H1 (cell line): ENCODE measurements around the gene RAB35. TPM values are rescaled to one million over a fixed set of nuclear protein-coding genes. Genes with fewer than 3 reads are reported as not detected.

Experiments used
- CTCF ChIA-PET: fragments of 300-600 bp; sonication (Branson Sonifier 250); formaldehyde crosslinking; loops from one replicate; lab custom pipeline; 2021; ENCODE audit not compliant: partially characterized antibody; lab: Charles Lee
- POLR2A ChIA-PET: fragments of 300-600 bp; sonication (Branson Sonifier 250); formaldehyde crosslinking; loops from one replicate; lab custom pipeline; 2021; ENCODE audit warnings: inconsistent platforms; ENCODE audit not compliant: partially characterized antibody; lab: Charles Lee
- DNase-seq, 2 experiments: peaks; one replicate each; pipeline versions ENCODE4 v3.0.0 to v3.0.0-alpha.2; 2010 to 2022; ENCODE audit warnings: low spot score in 2 of 2, low read depth in 1 of 2, mixed read lengths in 1 of 2
- FAIRE-seq: peaks from 2 replicates; lab custom pipeline; 2011; peaks lifted over from hg19 to GRCh38; lab: Jason Lieb, UNC
- H2AFZ ChIP-seq: 2 replicates; pipeline ENCODE4 v1.8.1; 2012; ENCODE audit warnings: low read length, inconsistent platforms
- H2AK5ac ChIP-seq: 2 replicates; pipeline ENCODE4 v1.6.1; 2013; ENCODE audit warnings: low read depth, low read length
- H2BK120ac ChIP-seq: replicated peaks from 2 replicates; pipeline ENCODE3; 2013; ENCODE audit warnings: low read depth, low read length, inconsistent platforms
- H2BK12ac ChIP-seq: 2 replicates; pipeline ENCODE4 v1.6.1; 2013; ENCODE audit warnings: low read depth, low read length
- H2BK15ac ChIP-seq: 2 replicates; pipeline ENCODE4 v1.6.1; 2013; ENCODE audit warnings: low read length
- H2BK20ac ChIP-seq: 2 replicates; pipeline ENCODE4 v1.6.1; 2013; ENCODE audit warnings: low read length
- H2BK5ac ChIP-seq: 2 replicates; pipeline ENCODE4 v1.6.1; 2013; ENCODE audit warnings: low read depth, low read length
- H3K14ac ChIP-seq: 2 replicates; pipeline ENCODE4 v1.6.1; 2013; ENCODE audit warnings: inconsistent platforms; ENCODE audit not compliant: insufficient read length
- H3K18ac ChIP-seq: 2 replicates; pipeline ENCODE4 v1.6.1; 2013; ENCODE audit warnings: low read length; ENCODE audit errors: extremely low read depth
- H3K23ac ChIP-seq: 2 replicates; pipeline ENCODE4 v1.6.1; 2013; ENCODE audit warnings: inconsistent platforms; ENCODE audit not compliant: insufficient read length
- H3K23me2 ChIP-seq: 2 replicates; pipeline ENCODE4 v1.6.1; 2013; ENCODE audit warnings: low read depth, low read length
- H3K27ac ChIP-seq: 2 replicates; pipeline ENCODE4 v1.6.1; 2011; ENCODE audit warnings: low read depth, low read length, inconsistent platforms
- H3K27me3 ChIP-seq, 4 experiments: replicated peaks in 1 of 4; 1 replicate in 1 of 4; 2 replicates in 3 of 4; pipeline versions ENCODE4 v1.6.1 to v1.8.1; 2011 to 2013; ENCODE audit warnings: low read length in 3 of 4, mild to moderate bottlenecking in 3 of 4, inconsistent platforms in 2 of 4, mixed read lengths in 2 of 4, moderate library complexity in 1 of 4; ENCODE audit not compliant: control insufficient read depth in 3 of 4, insufficient read depth in 3 of 4; ENCODE audit errors: extremely low read depth in 1 of 4
- H3K36me3 ChIP-seq, 4 experiments: 2 replicates each; pipeline versions ENCODE4 v1.6.1 to v1.8.1; 2011 to 2013; ENCODE audit warnings: mild to moderate bottlenecking in 4 of 4, low read length in 3 of 4, moderate library complexity in 2 of 4, control low read depth in 1 of 4, inconsistent platforms in 1 of 4; ENCODE audit not compliant: insufficient read depth in 4 of 4, control insufficient read depth in 2 of 4
- H3K4ac ChIP-seq: replicated peaks from 2 replicates; pipeline ENCODE3; 2013; ENCODE audit warnings: low read length, low read depth, mixed read lengths, inconsistent platforms; ENCODE audit not compliant: insufficient read length
- H3K4me1 ChIP-seq, 4 experiments: replicated peaks in 1 of 4; 1 replicate in 1 of 4; 2 replicates in 3 of 4; pipeline versions ENCODE4 v1.6.1 to v1.8.1; 2011 to 2013; ENCODE audit warnings: low read length in 3 of 4, inconsistent platforms in 2 of 4, mixed read lengths in 1 of 4; ENCODE audit not compliant: insufficient read depth in 4 of 4, control insufficient read depth in 3 of 4
- H3K4me2 ChIP-seq, 2 experiments: 2 replicates each; pipeline versions ENCODE4 v1.6.1 to v1.8.1; 2011 to 2013; ENCODE audit warnings: low read depth in 2 of 2, low read length in 2 of 2, control low read depth in 1 of 2, inconsistent platforms in 1 of 2, mild to moderate bottlenecking in 1 of 2; ENCODE audit not compliant: insufficient read depth in 1 of 2
- H3K4me3 ChIP-seq, 4 experiments: fragments of 200-600, 300-600 bp in 1 of 4; sonication (generic), shearing (Covaris generic), sonication (Bioruptor Twin) in 1 of 4; 2 replicates each; pipeline versions ENCODE4 v1.5.1 to v1.8.1; 2011 to 2016; ENCODE audit warnings: low read length in 4 of 4, low read depth in 3 of 4, control low read depth in 2 of 4, inconsistent platforms in 2 of 4, mild to moderate bottlenecking in 2 of 4, mixed read lengths in 1 of 4, moderate library complexity in 1 of 4; ENCODE audit not compliant: insufficient read depth in 2 of 4; ENCODE audit errors: extremely low read depth in 1 of 4
- H3K56ac ChIP-seq: replicated peaks from 2 replicates; pipeline ENCODE3; 2013; ENCODE audit warnings: low read depth, mild to moderate bottlenecking, mixed read lengths, low read length, inconsistent platforms; ENCODE audit not compliant: insufficient read length
- H3K79me1 ChIP-seq: 2 replicates; pipeline ENCODE4 v1.6.1; 2013; ENCODE audit warnings: low read depth, low read length, control low read depth
- H3K79me2 ChIP-seq, 2 experiments: 2 replicates each; pipeline versions ENCODE4 v1.6.1 to v1.8.1; 2012 to 2013; ENCODE audit warnings: low read length in 2 of 2, mild to moderate bottlenecking in 2 of 2, inconsistent platforms in 1 of 2; ENCODE audit not compliant: insufficient read depth in 2 of 2, control insufficient read depth in 1 of 2
- H3K9ac ChIP-seq, 4 experiments: replicated peaks in 1 of 4; 1 replicate in 1 of 4; 2 replicates in 3 of 4; pipeline versions ENCODE4 v1.6.1 to v1.8.1; 2011 to 2013; ENCODE audit warnings: low read depth in 3 of 4, low read length in 3 of 4, control low read depth in 2 of 4, mild to moderate bottlenecking in 2 of 4, moderate library complexity in 2 of 4, inconsistent platforms in 1 of 4; ENCODE audit errors: extremely low read depth in 1 of 4
- H3K9me3 ChIP-seq, 2 experiments: 2 replicates each; pipeline versions ENCODE4 v1.6.1 to v1.8.1; 2012 to 2013; ENCODE audit warnings: mild to moderate bottlenecking in 2 of 2, moderate library complexity in 2 of 2, control low read depth in 1 of 2, inconsistent platforms in 1 of 2, low read depth in 1 of 2, low read length in 1 of 2, mixed read lengths in 1 of 2; ENCODE audit not compliant: insufficient read depth in 2 of 2
- H4K20me1 ChIP-seq, 2 experiments: replicated peaks in 1 of 2; 2 replicates each; pipeline versions ENCODE3 to v1.8.1; 2011 to 2013; ENCODE audit warnings: inconsistent platforms in 2 of 2, low read length in 2 of 2, mild to moderate bottlenecking in 1 of 2; ENCODE audit not compliant: insufficient read depth in 2 of 2, control insufficient read depth in 1 of 2
- H4K5ac ChIP-seq: 2 replicates; pipeline ENCODE4 v1.6.1; 2013; ENCODE audit warnings: low read length, low read depth, mixed read lengths, inconsistent platforms; ENCODE audit not compliant: insufficient read length
- H4K8ac ChIP-seq: 2 replicates; pipeline ENCODE4 v1.8.0; 2013; ENCODE audit warnings: mild to moderate bottlenecking, moderate library complexity, low read length, inconsistent platforms; ENCODE audit not compliant: insufficient read depth; ENCODE audit errors: extremely low read depth
- H4K91ac ChIP-seq: replicated peaks from 2 replicates; pipeline ENCODE3; 2013; ENCODE audit warnings: low read length, mixed read lengths, inconsistent platforms; ENCODE audit not compliant: insufficient read length
- ASH2L ChIP-seq: fragments of 200-600, 300-600 bp; sonication (generic); IDR thresholded peaks from one replicate; pipeline ENCODE4 v1.7.1; 2017; ENCODE audit warnings: low read length
- PHF8 ChIP-seq: fragments of 200-600 bp; sonication (generic); conservative IDR thresholded peaks from 2 replicates; pipeline ENCODE4 v1.7.1; 2012; ENCODE audit warnings: low read depth, mild to moderate bottlenecking, inconsistent platforms, low read length, moderate library complexity
- POU5F1 ChIP-seq: IDR thresholded peaks from 2 replicates; pipeline ENCODE4 v1.6.1; 2011; ENCODE audit warnings: low read depth, mild to moderate bottlenecking, low read length, moderate library complexity
- RNF2 ChIP-seq: fragments of 200-900, 300-1000 bp; sonication (generic); IDR thresholded peaks from 2 replicates; pipeline ENCODE4 v1.7.1; 2016; ENCODE audit warnings: borderline replicate concordance, low read depth, mild to moderate bottlenecking, antibody characterized with exemption, low read length; ENCODE audit not compliant: poor library complexity, severe bottlenecking; ENCODE audit errors: missing control alignments
- SIX5 ChIP-seq: IDR thresholded peaks from 2 replicates; pipeline ENCODE4 v1.6.1; 2011; ENCODE audit warnings: mild to moderate bottlenecking, low read depth, low read length
- TAF7 ChIP-seq: optimal IDR thresholded peaks from 2 replicates; pipeline ENCODE3; 2011; ENCODE audit warnings: low read depth, mild to moderate bottlenecking, inconsistent platforms, low read length, moderate library complexity, borderline replicate concordance
- USF2 ChIP-seq: IDR thresholded peaks from 2 replicates; pipeline ENCODE4 v1.6.1; 2011; ENCODE audit warnings: low read length, improper control_type of control experiment
- WGBS, 2 experiments: shearing (Covaris generic) in 1 of 2; methylation state at CpG; one replicate each; pipeline versions ENCODE4 v1.1.6 to v1.1.7; 2013 to 2015; ENCODE audit warnings: low lambda C conversion rate in 2 of 2, mixed read lengths in 2 of 2, inconsistent platforms in 1 of 2, low coverage in 1 of 2, missing lambda C conversion rate in 1 of 2; ENCODE audit not compliant: insufficient replicate concordance in 2 of 2, insufficient coverage in 1 of 2, insufficient read length in 1 of 2; ENCODE audit errors: extremely low coverage in 1 of 2, missing lambda C conversion rate in 1 of 2; 5-methylcytosine and 5-hydroxymethylcytosine counted together
- polyA plus RNA-seq, 7 experiments: library from polyadenylated mRNA; depleted of rRNA in 3 of 7; stranded (reverse) in 5 of 7; unstranded in 2 of 7; fragments of >200 nt in 5 of 7; fragments of 200-250 nt in 2 of 7; gene quantifications; 1 replicate in 5 of 7; 2 replicates in 1 of 7; 4 replicates in 1 of 7; pipeline versions ENCODE4 v1.2.1 to v1.2.3, GENCODE V29; 2011 to 2013; ENCODE audit warnings: missing spikeins in 2 of 7, mixed read lengths in 2 of 7
- total RNA-seq: library from RNA; stranded (reverse); fragmentation: NEBNext Ultra II Directional; extraction: Animal tissue kit (Norgen Biotek cat#: 25700); gene quantifications from 2 replicates; pipeline ENCODE4 v1.2.1, GENCODE V29; 2021

Gene RAB35
- total and polyA plus RNA-seq, 2 of the 8 experiments (the other 6 are each of a cell fraction or from before 2014, with no cell fraction given) = 33.4 to 39.0 TPM

GRCh38 chr12:120157678-120158077 lies 41.1 kb upstream of the RAB35 start:
- H3K4me2 ChIP-seq = no peak overlapping the region
- WGBS, 2 experiments = 94% methylated on average over 11 of the region's 11 CpGs; no CpG with 5 or more reads in 1 of the 2 experiments
- H4K8ac ChIP-seq = no peak overlapping the region
- H3K79me1 ChIP-seq = peaks cover 2% of the 10 kb centered on the region; the same call in 1 of the 2 replicates
- no peaks in the 10 kb centered on the region for H3K9me3 ChIP-seq
- no peaks in the 10 kb centered on the region for H3K23me2 ChIP-seq
- H2BK12ac ChIP-seq = no peak overlapping the region
- no peak overlapping the region for H2AFZ ChIP-seq
- FAIRE-seq = no peak
- no peak overlapping the region for H3K23ac ChIP-seq
- H3K18ac ChIP-seq = no peak overlapping the region
- CTCF ChIA-PET = interaction anchor here (1.2 kb wide), 1 partner anchor 14 kb away, joined by 3 read pairs; no protein-coding TSS in a partner anchor
- TF ChIP-seq RNF2 = no peak
- no peak for TF ChIP-seq PHF8
- no peak for TF ChIP-seq ASH2L
- TF ChIP-seq USF2 = no peak
- no peak for TF ChIP-seq TAF7
- no peak for TF ChIP-seq POU5F1
- no peak for TF ChIP-seq SIX5
- H3K4me1 ChIP-seq = no peaks in the 10 kb centered on the region
- no peak overlapping the region for H3K9ac ChIP-seq
- no peak overlapping the region for H4K5ac ChIP-seq
- H4K91ac ChIP-seq = no peak overlapping the region
- no peak overlapping the region for H2BK15ac ChIP-seq
- H2AK5ac ChIP-seq = no peak overlapping the region
- H2BK120ac ChIP-seq = no peak overlapping the region
- no peaks in the 10 kb centered on the region for H3K79me2 ChIP-seq
- H2BK5ac ChIP-seq = no peak overlapping the region
- no peak overlapping the region for H3K14ac ChIP-seq
- no peak overlapping the region for H3K4ac ChIP-seq
- no peaks in the 10 kb centered on the region for H3K27me3 ChIP-seq
- H3K4me3 ChIP-seq = no peak overlapping the region
- H4K20me1 ChIP-seq = peaks cover 3 to 16% of the 10 kb centered on the region in 2 experiments
- H3K27ac ChIP-seq = no peak overlapping the region
- POLR2A ChIA-PET = interaction anchor here (1.2 to 11.2 kb wide), 6 partner anchors 9 to 43 kb away, joined by 3 to 82 read pairs (median 8); partner anchors contain the start of genes GCN1 and RPLP0
- peaks cover 62 to 98% (median 91%) of the 10 kb centered on the region in 4 experiments for H3K36me3 ChIP-seq
- no peak for DNase-seq
- no peak overlapping the region for H2BK20ac ChIP-seq
- H3K56ac ChIP-seq = no peak overlapping the region
